ENCODE data around the gene SGPL1. TPM values are rescaled to one million over a fixed set of nuclear protein-coding genes. Genes with fewer than 3 reads are reported as not detected.

The SGPL1 gene
- total and polyA plus RNA-seq, 2 of the 8 experiments (the other 6 are each of a cell fraction or from before 2014, with no cell fraction given) = 20.5 to 51.6 TPM

- no peak for TF ChIP-seq BRCA1 (IDR thresholded peaks at IDR 0.05; ENCODE audit: low read depth, low read length)
- no peak for TF ChIP-seq MAFK (IDR thresholded peaks at IDR 0.05; ENCODE audit: low read depth, low read length)
- no peak for TF ChIP-seq RFX5 (IDR thresholded peaks at IDR 0.05; ENCODE audit: borderline replicate concordance, low read depth, low read length)
- no peak for TF ChIP-seq POLR2A (IDR thresholded peaks at IDR 0.05; ENCODE audit: control extremely low read depth in 1 of 2, low read depth in 2 of 2, low read length in 2 of 2)
- no peak for TF ChIP-seq EP300 (IDR thresholded peaks at IDR 0.05; ENCODE audit: borderline replicate concordance in 1 of 2, low read depth in 2 of 2, low read length in 2 of 2)
- no peak for TF ChIP-seq RAD21 (IDR thresholded peaks at IDR 0.05 in 1 of 2, conservative IDR thresholded peaks at IDR 0.05 in 1 of 2; ENCODE audit: low read depth in 2 of 2, low read length in 2 of 2)
- no peak for TF ChIP-seq TEAD4 (IDR thresholded peaks at IDR 0.05; ENCODE audit: low read depth, low read length)
- TF ChIP-seq CHD7 (IDR thresholded peaks at IDR 0.05; ENCODE audit: insufficient replicate concordance, low read length) = no peak
- no peak for TF ChIP-seq POLR2AphosphoS5 (IDR thresholded peaks at IDR 0.05; ENCODE audit: low read depth, low read length)
Observed at GRCh38 chr10:70887804-70888800, 72.4 kb downstream of the SGPL1 start, which contains the start of gene PCBD1 (continued).
